HFFc6 (cell line): Measurements from ENCODE around the gene RUFY3. TPM values are rescaled to one million over a fixed set of nuclear protein-coding genes. Genes with fewer than 3 reads are reported as not detected.
A peak's percentile ranks its signal among the peaks of the same experiment; 100 is the strongest.
"Not testable (repeated sequence)": the region's sequence is repeated elsewhere in the genome, so short reads cannot be mapped to it uniquely, and the experiment has no call there.

Experiments
- DNase-seq: peaks from one replicate; pipeline ENCODE4 v3.0.0-alpha.2; 2018
- H3K27ac Mint-ChIP-seq: 2 replicates; pipeline ENCODE4 v1.8.0; 2020; ENCODE audit warnings: mild to moderate bottlenecking, mixed read lengths
- H3K27me3 Mint-ChIP-seq: 2 replicates; pipeline ENCODE4 v1.8.0; 2021; ENCODE audit warnings: mild to moderate bottlenecking, moderate library complexity, mixed read lengths; ENCODE audit not compliant: insufficient read depth
- H3K36me3 Mint-ChIP-seq: 2 replicates; pipeline ENCODE4 v1.8.0; 2021; ENCODE audit warnings: low read depth, mixed read lengths
- H3K4me1 Mint-ChIP-seq: 2 replicates; pipeline ENCODE4 v1.8.0; 2020; ENCODE audit warnings: low read depth, mixed read lengths
- H3K4me3 Mint-ChIP-seq: 2 replicates; pipeline ENCODE4 v1.8.0; 2020; ENCODE audit warnings: mild to moderate bottlenecking, moderate library complexity, mixed read lengths
- H3K9me3 Mint-ChIP-seq: 2 replicates; pipeline ENCODE4 v1.8.0; 2020; ENCODE audit warnings: mild to moderate bottlenecking, mixed read lengths
- CTCF ChIP-seq: fragments of 200-600 bp; sonication (generic); IDR thresholded peaks from 2 replicates; pipeline ENCODE4 v1.5.0; 2021; ENCODE audit warnings: antibody characterized with exemption, mild to moderate bottlenecking
- total RNA-seq, 6 experiments: library from RNA; stranded (reverse); fragmentation: NEBNext Ultra II Directional; extraction: Animal tissue kit (Norgen Biotek cat#: 25700); gene quantifications; 2 replicates in 1 of 6; 3 replicates in 5 of 6; pipeline ENCODE4 v1.2.3, GENCODE V29; 2021

Gene RUFY3
- total RNA-seq, 6 experiments from 2014 or later: 35.7 to 44.8 (median 38.4) TPM

GRCh38 chr4:70760662-70761061, 38.9 kb downstream of the RUFY3 start:
- DNase-seq: no peak
- no peak for TF ChIP-seq CTCF
- peaks cover 33% of the 10 kb centered on the region for H3K4me1 Mint-ChIP-seq
- peaks cover 41% of the 10 kb centered on the region for H3K36me3 Mint-ChIP-seq
- H3K4me3 Mint-ChIP-seq: no peak overlapping the region
- H3K27me3 Mint-ChIP-seq: 0 out of 2 replicates have a peak, but pooled peaks cover 4% of the 10 kb centered on the region
- no peak overlapping the region; the same call in 1 of the 2 replicates for H3K27ac Mint-ChIP-seq
- H3K9me3 Mint-ChIP-seq: no peaks in the 10 kb centered on the region

DNA sequence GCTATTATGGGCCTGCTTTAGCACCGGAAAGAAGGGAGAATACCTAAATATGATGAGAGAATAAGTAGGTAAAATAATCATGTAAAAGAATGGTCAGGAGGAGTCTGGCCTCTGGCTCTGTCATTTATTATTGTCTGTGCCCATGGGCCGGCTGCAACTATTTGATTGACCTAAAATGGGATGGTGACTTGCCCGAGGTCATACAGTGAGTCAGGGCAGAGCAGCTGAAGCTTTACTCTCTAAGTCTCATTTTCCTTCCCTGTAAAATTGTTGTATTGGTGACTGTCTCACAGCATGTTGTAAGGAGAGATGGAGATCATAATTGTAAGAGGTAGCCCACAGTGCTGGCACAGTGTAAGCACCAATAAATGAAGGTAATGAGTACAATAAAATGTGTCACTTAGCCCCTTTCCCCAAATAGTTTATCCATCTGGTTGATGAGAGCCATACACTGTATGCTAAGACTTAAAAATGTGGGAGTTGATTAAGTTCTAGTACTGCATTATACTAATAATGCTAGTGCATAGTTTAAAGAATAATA, 39.6 kb downstream of the RUFY3 start:
- TF ChIP-seq CTCF: no peak
- H3K27ac Mint-ChIP-seq: peak overlapping the region; percentile 18
- H3K27me3 Mint-ChIP-seq: no peaks in the 10 kb centered on the region
- peaks cover 33% of the 10 kb centered on the region for H3K4me1 Mint-ChIP-seq
- DNase-seq: peak; percentile 11
- peaks cover 36% of the 10 kb centered on the region for H3K36me3 Mint-ChIP-seq
- H3K9me3 Mint-ChIP-seq: no peaks in the 10 kb centered on the region
- no peak overlapping the region for H3K4me3 Mint-ChIP-seq

DNA sequence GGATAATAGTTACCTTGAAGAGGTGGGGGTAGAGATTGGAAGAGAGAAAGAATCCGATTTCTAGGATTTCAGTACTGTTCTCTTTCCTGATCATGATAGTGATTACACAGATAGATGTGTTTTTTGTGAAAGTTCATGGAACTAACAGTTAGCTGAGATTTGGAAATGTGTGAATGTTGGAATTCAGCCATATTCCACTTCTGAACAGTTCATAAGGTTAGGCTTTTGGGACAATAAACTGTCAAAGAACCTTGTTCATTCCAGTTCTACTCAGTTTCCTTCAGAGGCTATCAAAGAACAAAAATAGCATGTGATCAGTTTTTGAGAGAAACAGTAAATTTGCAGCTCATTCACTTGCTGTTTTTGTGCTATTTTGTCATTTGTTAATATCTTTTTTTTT, 43.6 kb downstream of the RUFY3 start:
- H3K36me3 Mint-ChIP-seq: peaks cover 58% of the 10 kb centered on the region
- TF ChIP-seq CTCF: no peak
- peaks cover 36% of the 10 kb centered on the region for H3K4me1 Mint-ChIP-seq
- H3K27me3 Mint-ChIP-seq: peaks cover 1% of the 10 kb centered on the region; the same call in 1 of the 2 replicates
- no peak overlapping the region for H3K27ac Mint-ChIP-seq
- DNase-seq: no peak
- no peaks in the 10 kb centered on the region for H3K9me3 Mint-ChIP-seq
- H3K4me3 Mint-ChIP-seq: no peak overlapping the region

DNA sequence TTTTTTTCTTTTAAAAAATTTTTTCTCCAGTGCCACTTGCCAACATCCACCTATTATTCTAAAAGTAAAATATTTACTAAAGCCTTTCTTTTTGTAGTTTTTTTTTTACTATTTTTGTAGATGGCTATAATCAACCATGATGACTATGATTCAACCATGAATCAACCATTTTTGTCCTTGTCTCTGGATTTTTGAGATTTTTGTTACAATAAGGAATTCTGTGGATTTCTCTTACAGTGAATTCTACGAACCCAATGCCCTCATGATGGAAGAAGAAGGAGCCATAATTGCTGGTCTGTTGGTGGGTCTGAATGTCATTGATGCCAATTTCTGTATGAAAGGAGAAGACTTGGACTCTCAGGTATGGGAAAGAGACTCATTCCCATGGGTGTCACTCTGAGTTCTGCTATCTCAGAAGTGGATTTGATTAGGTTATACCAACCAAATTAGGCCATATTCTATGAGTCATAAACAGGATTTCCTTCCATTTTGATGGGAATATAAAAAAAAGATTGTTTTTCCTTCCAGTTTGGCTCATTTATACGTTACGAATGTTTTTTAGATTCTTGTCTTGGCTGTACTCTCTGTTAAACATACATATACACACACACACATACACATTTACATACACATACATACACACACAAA, 46.7 kb downstream of the RUFY3 start:
- Mint-ChIP-seq H3K4me1 (peaks cover 20% of the 10 kb centered on the region), H3K36me3 (peaks cover 52% of the 10 kb centered on the region), H3K4me3 (peak overlapping the region; percentile 58), H3K27me3 (peaks cover 1% of the 10 kb centered on the region), H3K27ac (peak overlapping the region; percentile 76), H3K9me3 (no peaks in the 10 kb centered on the region)
- peak; percentile 46 for DNase-seq
- TF ChIP-seq CTCF: no peak

DNA sequence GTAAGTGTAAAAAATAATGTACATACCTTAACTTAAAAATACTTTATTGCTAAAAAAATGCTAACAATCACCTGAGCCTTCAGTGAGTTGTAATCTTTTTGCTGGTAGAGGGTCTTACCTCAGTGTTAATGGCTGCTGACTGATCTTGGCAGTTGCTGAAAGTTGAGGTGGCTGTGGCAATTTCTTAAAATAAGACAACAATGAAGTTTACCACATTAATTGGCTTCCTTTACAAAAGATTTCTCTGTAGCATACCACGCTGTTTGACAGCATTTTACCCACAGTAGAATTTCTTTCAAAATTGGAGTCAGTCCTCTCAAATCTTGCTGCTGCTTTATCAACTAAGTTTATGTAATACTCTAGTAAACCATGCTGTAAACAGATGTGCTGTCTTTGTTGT, 47.6 kb downstream of the RUFY3 start:
- H3K4me3 Mint-ChIP-seq, DNase-seq, H3K27me3 Mint-ChIP-seq, H3K9me3 Mint-ChIP-seq: not testable (repeated sequence)
- Mint-ChIP-seq H3K36me3 (peaks cover 42% of the 10 kb centered on the region), H3K27ac (0 out of 2 replicates have a peak overlapping the region, but pooled peaks have one; percentile 26), H3K4me1 (peaks cover 20% of the 10 kb centered on the region)

DNA sequence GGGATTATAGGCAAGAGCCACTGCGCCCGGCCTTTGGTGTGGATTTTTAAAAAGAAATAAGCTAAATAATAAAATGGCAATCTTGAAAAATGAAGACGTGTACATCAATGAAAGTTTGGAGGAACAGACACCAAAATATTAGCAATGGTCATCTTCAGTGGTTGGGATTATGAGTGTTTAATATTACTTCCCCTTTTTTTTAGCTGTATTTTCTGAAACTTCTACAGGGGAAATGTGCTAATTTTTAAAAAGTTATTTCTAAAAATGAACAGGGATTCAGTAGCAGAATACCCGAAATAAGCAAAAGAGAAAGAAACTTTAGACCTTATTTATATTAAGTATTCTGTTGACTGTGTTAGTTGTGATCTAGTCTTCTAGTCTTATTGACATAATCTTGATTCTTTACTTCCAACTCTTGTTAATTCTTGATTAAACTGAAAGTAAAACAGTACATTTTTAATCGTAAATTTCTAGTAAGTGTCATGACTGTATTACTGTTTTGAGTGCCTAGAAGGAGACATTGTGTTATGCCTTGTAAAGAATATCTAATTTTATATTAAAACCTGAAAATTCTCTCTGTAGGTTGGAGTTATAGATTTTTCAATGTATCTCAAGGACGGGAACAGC, 51.3 kb downstream of the RUFY3 start:
- Mint-ChIP-seq H3K36me3 (peaks cover 21% of the 10 kb centered on the region), H3K4me3 (no peak overlapping the region), H3K27ac (no peak overlapping the region), H3K4me1 (peaks cover 16% of the 10 kb centered on the region), H3K27me3 (no peaks in the 10 kb centered on the region; the same call in 1 of the 2 replicates), H3K9me3 (no peaks in the 10 kb centered on the region)
- no peak for DNase-seq
- TF ChIP-seq CTCF: no peak
